AML-193 (cell line): ENCODE data around the gene RREB1.

Experiments
- DNase-seq, 2 experiments: peaks; one replicate each; lab custom pipeline; 2025; lab: John Stamatoyannopoulos, UW

Gene RREB1

DNA sequence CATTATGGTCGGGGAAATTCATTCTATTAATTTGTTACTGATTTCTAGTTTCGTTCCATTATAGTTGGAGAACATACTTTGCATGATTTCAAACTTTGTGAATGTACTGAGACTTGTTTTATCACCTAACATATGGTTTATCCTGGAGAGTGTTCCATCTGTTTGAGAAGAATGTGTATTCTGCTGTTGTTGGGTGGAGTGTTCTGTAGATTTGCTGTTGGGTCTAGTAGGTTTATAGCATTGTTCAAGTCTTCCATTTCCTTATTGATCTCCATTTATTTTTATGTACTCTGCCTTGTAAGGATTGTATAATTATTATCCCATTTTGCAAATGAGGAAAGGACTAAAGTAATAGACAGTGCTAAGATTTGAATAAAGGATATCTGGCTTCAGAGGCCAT is 85.4 kb downstream of the RREB1 start:
- DNase-seq: no peak

DNA sequence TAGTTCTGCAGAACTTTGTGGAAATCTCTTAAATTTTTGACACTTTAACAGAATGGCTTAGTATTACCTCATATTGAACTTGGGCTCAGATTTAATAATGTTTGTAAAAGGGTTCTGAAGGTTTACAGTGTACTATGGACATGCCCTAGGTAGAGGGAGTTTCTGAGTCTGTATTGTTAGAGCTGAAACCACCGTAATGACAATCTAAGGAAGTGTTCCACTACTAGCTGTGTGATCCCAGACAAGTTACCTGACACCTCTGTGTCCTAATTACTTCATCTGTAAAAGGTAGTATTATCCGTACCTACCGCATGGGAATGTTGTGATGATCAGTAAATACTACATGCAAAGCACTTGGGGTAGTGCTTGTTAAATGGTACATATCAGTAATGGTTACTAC is 86.9 kb downstream of the RREB1 start:
- no peak for DNase-seq

DNA sequence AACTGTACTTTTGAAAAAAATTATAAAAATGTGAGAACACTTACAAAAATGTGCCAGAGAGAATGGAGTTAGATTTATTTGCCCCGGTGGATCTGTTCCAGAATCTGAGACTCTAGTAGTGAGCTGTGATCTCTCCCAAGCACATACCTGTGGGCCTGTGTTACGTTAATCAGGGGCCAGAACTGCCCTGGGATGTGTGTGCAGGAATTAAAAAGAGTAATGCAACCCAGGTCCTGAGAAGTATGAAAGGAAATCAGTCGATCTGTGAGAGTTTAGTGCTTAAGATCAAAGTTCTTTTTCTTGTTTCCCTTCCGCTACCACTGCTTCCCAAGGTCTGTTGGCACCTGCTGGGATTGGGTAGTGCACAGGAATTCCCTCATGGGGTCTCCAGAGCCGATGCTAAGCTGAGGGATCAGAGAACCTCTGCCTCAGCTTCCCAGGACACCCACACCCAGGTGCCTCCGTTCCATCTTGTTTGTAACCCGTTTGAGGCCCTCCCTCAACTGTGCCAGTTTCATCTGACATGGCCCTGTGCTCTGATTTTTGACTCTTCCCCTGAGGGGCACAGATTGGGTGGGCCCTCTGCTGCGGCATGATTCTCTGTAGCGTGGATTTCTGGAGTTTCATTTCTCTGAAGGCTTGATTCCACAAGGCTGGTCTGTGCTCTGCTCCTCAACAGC is 87.7 kb downstream of the RREB1 start:
- DNase-seq: no peak

DNA sequence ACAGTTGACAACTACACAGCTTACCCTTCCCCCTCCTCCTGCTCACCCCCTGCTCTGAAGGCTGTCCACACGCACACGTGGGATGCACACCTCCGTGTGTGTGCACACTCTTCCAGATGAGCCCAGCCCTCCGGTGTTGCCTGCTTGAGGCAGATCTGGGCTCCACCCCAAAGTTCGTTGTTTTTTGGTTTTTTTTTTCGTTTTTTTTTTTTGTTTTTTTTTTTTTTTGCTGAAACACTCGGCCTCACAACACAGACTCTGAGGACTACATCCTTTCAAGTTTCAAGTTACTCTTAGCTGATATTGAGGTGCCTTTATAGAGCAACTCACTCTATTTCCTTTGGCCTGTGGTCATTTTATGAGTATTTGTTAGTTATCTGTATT is 88.2 kb downstream of the RREB1 start:
- DNase-seq: no peak

DNA sequence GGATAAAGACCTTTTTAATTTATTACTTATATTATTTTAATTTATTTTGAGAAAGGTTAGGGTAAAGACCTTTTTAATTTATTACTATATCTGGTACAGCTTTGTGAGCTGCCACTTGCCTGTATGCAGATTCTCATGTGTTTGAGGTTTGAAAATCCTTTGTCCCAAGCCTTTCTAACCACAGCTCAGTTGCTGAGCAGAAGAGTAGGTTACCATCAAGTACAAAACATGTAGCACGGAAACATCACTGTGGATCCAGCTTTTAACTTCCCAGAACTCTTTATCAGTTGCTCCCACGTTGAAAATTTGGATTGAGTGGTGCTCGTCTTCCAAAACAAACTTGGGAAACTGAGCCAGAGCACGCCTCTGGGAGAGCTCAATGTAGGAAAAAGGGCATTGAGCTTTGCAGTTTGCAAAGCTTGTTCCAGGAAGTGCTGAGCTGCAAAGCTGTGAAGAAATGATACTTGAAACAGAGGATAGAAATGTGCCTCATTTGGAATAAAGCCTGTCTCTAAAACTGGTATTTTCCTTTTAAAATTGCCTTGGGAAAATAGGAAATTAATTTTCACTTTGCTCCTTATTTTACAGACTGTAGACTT is 89.0 kb downstream of the RREB1 start:
- no peak for DNase-seq

DNA sequence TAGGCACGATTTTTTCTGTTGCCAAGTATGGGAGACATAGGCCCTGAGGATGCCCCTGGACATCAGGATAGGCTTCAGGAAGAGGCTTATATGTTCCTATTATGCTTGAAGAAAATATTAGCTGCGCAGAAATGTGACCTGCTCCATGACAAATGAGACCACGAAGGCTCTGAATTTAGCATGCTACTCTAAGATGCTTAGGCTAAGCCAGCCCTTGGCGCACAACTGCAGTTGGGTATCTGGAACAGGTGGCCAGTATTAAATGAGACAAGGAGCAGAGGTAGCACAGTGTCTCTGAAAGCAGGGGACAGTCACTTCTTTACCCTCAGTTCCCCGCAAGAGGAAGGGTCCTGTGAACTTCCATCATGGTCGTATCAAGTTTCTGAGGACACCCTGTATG is 90.0 kb downstream of the RREB1 start:
- DNase-seq: no peak

DNA sequence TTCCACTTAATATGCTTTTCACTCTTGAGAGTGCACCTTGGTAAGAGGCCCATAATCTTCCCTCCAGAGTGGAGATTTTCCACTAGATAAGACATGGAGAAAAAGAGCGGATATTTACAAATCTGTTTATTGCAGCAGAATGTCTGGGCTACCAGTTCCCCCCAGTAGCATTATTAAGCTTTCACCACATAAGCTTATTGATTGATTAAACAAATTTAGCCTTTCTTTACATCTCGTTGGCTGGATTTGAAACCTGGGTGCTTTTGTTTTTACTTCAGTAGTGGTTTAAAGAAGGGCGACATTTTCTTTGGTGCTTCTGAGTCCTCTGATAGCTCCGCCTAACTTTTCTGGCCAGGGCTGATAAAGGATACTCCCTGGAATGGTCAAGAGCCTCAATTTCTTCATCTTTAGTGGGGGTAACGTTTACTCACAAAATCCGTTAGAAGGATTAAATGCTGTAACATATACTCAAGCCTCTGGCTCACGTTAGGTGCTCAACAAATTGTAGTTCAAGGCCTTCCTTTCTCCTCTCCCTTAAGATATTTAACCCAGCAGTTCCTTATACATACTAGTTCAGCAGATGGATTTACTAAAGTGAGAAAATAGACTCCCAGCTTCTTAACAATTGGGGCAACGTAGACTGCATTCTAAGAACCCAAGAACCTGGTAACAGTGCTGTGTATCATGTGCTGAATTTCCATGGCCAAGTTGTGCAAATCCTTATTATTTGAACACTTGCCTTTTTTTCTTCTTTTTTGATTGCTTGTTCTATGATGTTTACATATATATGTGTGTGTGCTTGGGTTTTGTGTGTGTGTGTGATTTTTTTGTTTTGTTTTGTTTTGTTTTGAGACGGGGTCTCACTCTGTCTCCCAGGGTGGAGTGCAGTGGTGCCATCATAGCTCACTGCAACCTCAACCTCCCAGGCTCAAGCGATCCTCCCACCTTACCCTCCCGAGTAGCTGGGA is 91.4 kb downstream of the RREB1 start:
- DNase-seq: no peak

GRCh38 chr6:7200598-7201443 is 93.1 kb downstream of the RREB1 start:
- DNase-seq: no peak

DNA sequence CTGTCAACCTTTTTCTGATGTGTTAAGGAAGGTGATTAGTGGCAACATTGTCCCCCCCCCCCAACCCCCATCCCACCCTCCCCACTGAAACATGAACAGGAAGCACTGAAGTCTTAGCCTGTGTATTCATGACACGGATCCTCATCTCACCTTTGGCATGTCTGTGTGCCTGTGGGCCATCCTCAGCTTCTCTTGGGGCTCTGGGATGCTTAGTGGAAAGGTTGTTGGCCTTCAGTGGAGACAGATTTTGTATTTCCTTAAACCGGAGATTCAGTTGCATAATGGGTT is 93.6 kb downstream of the RREB1 start:
- no peak for DNase-seq

GRCh38 chr6:7201732-7202541 is 94.2 kb downstream of the RREB1 start:
- peak; percentile 97 to 98 for DNase-seq

- no peak for DNase-seq
Observed at GRCh38 chr6:7202950-7203349, 95.2 kb downstream of the RREB1 start.

GRCh38 chr6:7203939-7204338 is 96.2 kb downstream of the RREB1 start:
- DNase-seq: no peak

DNA sequence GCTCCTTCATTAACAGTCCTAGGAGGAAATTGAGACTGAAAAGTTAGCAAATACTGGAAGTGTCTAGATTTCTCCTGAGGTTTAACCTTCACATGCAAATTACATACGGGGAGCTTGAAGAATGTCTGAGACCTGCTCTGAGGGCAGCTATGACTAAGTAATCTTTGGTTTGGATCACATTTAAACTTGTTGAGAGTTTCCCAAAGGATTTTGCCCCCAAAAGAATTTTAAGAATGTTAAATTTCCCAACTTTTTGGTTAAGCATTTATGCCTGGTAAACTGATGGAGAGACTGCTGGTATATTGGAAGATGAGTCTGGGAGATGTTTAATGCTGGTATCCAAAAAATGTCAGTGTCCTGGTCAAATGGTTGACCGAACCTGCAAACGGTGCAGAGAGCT is 97.0 kb downstream of the RREB1 start:
- no peak for DNase-seq

- DNase-seq: no peak
Observed at GRCh38 chr6:7207720-7208119, 100.0 kb downstream of the RREB1 start.

- DNase-seq: no peak
Observed at GRCh38 chr6:7213416-7213815, 105.7 kb downstream of the RREB1 start.

- DNase-seq: no peak
Observed at GRCh38 chr6:7214468-7214867, 106.7 kb downstream of the RREB1 start.

GRCh38 chr6:7215131-7215530 is 107.4 kb downstream of the RREB1 start:
- no peak for DNase-seq

- DNase-seq: no peak
Observed at GRCh38 chr6:7215798-7216231, 108.1 kb downstream of the RREB1 start.

DNA sequence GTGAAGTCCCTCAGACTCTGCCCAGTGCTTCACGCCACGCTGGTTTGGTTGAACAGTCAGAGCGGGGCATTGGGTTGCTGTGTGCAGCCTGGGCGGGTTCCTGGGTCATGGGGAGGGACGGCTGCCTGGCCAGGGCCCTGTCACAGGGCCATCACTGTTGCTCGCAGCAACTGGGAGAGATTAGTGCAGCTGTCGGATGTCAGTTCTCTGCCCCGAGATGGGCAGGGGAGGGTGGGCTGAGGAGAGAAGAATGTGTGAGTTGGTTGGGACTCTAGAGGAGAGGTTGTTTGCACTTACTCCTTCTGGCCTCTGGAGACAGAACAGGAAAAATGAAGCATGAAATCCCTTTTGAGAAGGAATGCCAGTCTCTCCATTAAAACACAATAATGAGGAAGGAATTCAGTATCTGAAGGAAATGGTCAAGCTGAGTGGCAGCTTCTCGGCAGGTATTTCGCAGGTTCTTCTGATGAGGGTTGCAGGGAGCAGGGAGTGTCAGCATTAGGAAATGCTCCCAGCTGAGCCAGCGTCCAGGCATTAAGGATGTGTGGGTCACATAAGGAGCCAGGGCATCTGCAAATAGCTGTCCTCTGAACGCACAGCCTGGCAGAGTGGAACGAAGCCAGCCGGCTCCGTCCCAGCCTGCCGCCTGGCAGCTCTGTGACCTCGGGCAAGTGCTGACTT is 109.3 kb downstream of the RREB1 start:
- no peak for DNase-seq

- no peak for DNase-seq
Observed at GRCh38 chr6:7218406-7218988, 110.7 kb downstream of the RREB1 start.
